ENCODE results near the gene AKR1C3. TPM values are rescaled to one million over a fixed set of nuclear protein-coding genes. Genes with fewer than 3 reads are reported as not detected.

AKR1C3 gene
- total RNA-seq, 1 donor from 2014 or later = 30.3 TPM

Other genes with a start within 250 kb of the AKR1C3 start
- gene AKR1C1, start 131.0 kb upstream of the AKR1C3 start, total RNA-seq = 31.4 TPM
- 25.5 TPM for gene AKR1C2, start 90.6 kb upstream of the AKR1C3 start, total RNA-seq
- not detected for gene AKR1C8, start 90.7 kb downstream of the AKR1C3 start, total RNA-seq
- not detected for gene AKR1C4, start 102.4 kb downstream of the AKR1C3 start, total RNA-seq

All from Right ventricle myocardium superior (tissue), 1 donor.